HCT116 (cell line): ENCODE measurements around the gene TSC2. TPM values are rescaled to one million over a fixed set of nuclear protein-coding genes. Genes with fewer than 3 reads are reported as not detected.

ENCODE experiments used
- ATAC-seq: fragments of 200-7000 bp; cut with Tn5 transposase; 2 replicates; pipeline ENCODE4 v1.9.1; 2020; ENCODE audit warnings: mild to moderate bottlenecking, moderate library complexity
- BruUV-seq: library from RNA; stranded (reverse); fragments of 400-500 nt; replicated peaks from 2 replicates; lab custom pipeline; 2021; lab: Mats Ljungman, UMichigan
- CTCF ChIA-PET: fragments of 300-600 bp; sonication (Branson Sonifier 250); formaldehyde crosslinking; loops from one replicate; lab custom pipeline; 2021; ENCODE audit warnings: antibody characterized with exemption; lab: Charles Lee
- POLR2A ChIA-PET: fragments of 300-600, 350-600 bp; sonication (Branson Sonifier 250); formaldehyde crosslinking; loops from one replicate; lab custom pipeline; 2021; ENCODE audit warnings: antibody characterized with exemption; lab: Charles Lee
- RAD21 ChIA-PET, 2 experiments: fragments of 300-600 bp; sonication (Branson Sonifier 250); formaldehyde crosslinking; loops; one replicate each; lab custom pipeline; 2023; ENCODE audit warnings: low total read pairs in 2 of 2; ENCODE audit not compliant: uncharacterized antibody in 2 of 2, unreplicated experiment in 2 of 2, low non-redundant PET in 1 of 2; lab: Charles Lee
- DNase-seq: peaks from one replicate; pipeline ENCODE4 v3.0.0-alpha.2; 2010; ENCODE audit warnings: low read depth, low spot score
- H2AFZ ChIP-seq: fragments of 200-600 bp; shearing (Covaris generic), sonication (generic); 2 replicates; pipeline ENCODE4 v1.6.1; 2017; ENCODE audit warnings: low read depth, mixed run types, mixed read lengths, antibody characterized with exemption, low read length; ENCODE audit not compliant: poor library complexity, severe bottlenecking
- H3K27ac ChIP-seq: 2 replicates; pipeline ENCODE4 v1.5.1; 2012; ENCODE audit warnings: low read depth, low read length
- H3K27me3 ChIP-seq: fragments of 200-600 bp; sonication (generic); 2 replicates; pipeline ENCODE4 v1.6.1; 2016; ENCODE audit warnings: mixed run types, low read length, mixed read lengths; ENCODE audit not compliant: insufficient read depth
- H3K36me3 ChIP-seq, 2 experiments: fragments of 200-500 bp in 1 of 2; fragments of 200-600 bp in 1 of 2; sonication (Bioruptor generic) in 1 of 2; sonication (generic) in 1 of 2; 2 replicates each; pipeline versions ENCODE4 v1.5.1 to v1.6.1; 2014 to 2016; ENCODE audit warnings: low read length in 2 of 2, inconsistent platforms in 1 of 2, mixed read lengths in 1 of 2, mixed run types in 1 of 2; ENCODE audit not compliant: insufficient read depth in 2 of 2, control insufficient read depth in 1 of 2
- H3K4me1 ChIP-seq, 2 experiments: fragments of 200-600 bp in 1 of 2; sonication (generic) in 1 of 2; 2 replicates each; pipeline versions ENCODE4 v1.5.1 to v1.6.1; 2012 to 2017; ENCODE audit warnings: low read length in 2 of 2, inconsistent platforms in 1 of 2, mild to moderate bottlenecking in 1 of 2, mixed read lengths in 1 of 2, mixed run types in 1 of 2, moderate library complexity in 1 of 2; ENCODE audit not compliant: insufficient read depth in 2 of 2, control insufficient read depth in 1 of 2
- H3K4me2 ChIP-seq: fragments of 200-600 bp; sonication (generic); 2 replicates; pipeline ENCODE4 v1.6.1; 2017; ENCODE audit warnings: mixed run types, low read length, mixed read lengths
- H3K4me3 ChIP-seq, 2 experiments: fragments of 200-600 bp in 1 of 2; sonication (generic) in 1 of 2; replicated peaks in 1 of 2; 2 replicates each; pipeline ENCODE4 v1.5.1; 2011 to 2016; ENCODE audit warnings: low read length in 2 of 2, control low read depth in 1 of 2, low read depth in 1 of 2, mild to moderate bottlenecking in 1 of 2, mixed read lengths in 1 of 2, mixed run types in 1 of 2
- H3K79me2 ChIP-seq: fragments of 200-600 bp; sonication (generic); 2 replicates; pipeline ENCODE4 v1.6.1; 2017; ENCODE audit warnings: mild to moderate bottlenecking, mixed run types, low read length, moderate library complexity, mixed read lengths; ENCODE audit not compliant: insufficient read depth
- H3K9ac ChIP-seq: fragments of 200-600 bp; sonication (generic); 2 replicates; pipeline ENCODE4 v1.6.1; 2016; ENCODE audit warnings: low read length, mixed read lengths
- H3K9me2 ChIP-seq: fragments of 200-600 bp; sonication (generic), shearing (Covaris generic); 2 replicates; pipeline ENCODE4 v1.6.1; 2017; ENCODE audit warnings: mixed run types, mild to moderate bottlenecking, moderate library complexity; ENCODE audit not compliant: insufficient read depth
- H3K9me3 ChIP-seq, 2 experiments: fragments of 200-500 bp in 1 of 2; fragments of 200-600 bp in 1 of 2; sonication (Bioruptor generic) in 1 of 2; sonication (generic) in 1 of 2; 2 replicates each; pipeline ENCODE4 v1.6.1; 2014 to 2017; ENCODE audit warnings: low read length in 2 of 2, mixed read lengths in 2 of 2, inconsistent platforms in 1 of 2, low read depth in 1 of 2, mild to moderate bottlenecking in 1 of 2, mixed run types in 1 of 2, moderate library complexity in 1 of 2; ENCODE audit not compliant: control insufficient read depth in 1 of 2, insufficient read depth in 1 of 2
- H4K20me1 ChIP-seq: fragments of 200-600 bp; sonication (generic), shearing (Covaris generic); 2 replicates; pipeline ENCODE4 v1.6.1; 2017; ENCODE audit warnings: mixed run types, mild to moderate bottlenecking, moderate library complexity; ENCODE audit not compliant: insufficient read depth
- ATF3 ChIP-seq: IDR thresholded peaks from 2 replicates; pipeline ENCODE4 v1.6.1; 2012
- CEBPB ChIP-seq: IDR thresholded peaks from 2 replicates; pipeline ENCODE4 v1.6.1; 2012; ENCODE audit warnings: low read depth
- EGR1 ChIP-seq: IDR thresholded peaks from 2 replicates; pipeline ENCODE4 v1.6.1; 2012; ENCODE audit warnings: low read depth
- ELF1 ChIP-seq: IDR thresholded peaks from 2 replicates; pipeline ENCODE4 v1.6.1; 2012; ENCODE audit warnings: low read depth, borderline replicate concordance
- EZH2 ChIP-seq: fragments of 200-600 bp; sonication (generic); IDR thresholded peaks from 2 replicates; pipeline ENCODE4 v1.6.1; 2017; ENCODE audit warnings: antibody characterized with exemption, mixed run types
- EZH2phosphoT487 ChIP-seq: fragments of 200-600 bp; IDR thresholded peaks from 2 replicates; pipeline ENCODE4 v1.6.1; 2018; ENCODE audit warnings: antibody characterized with exemption, borderline replicate concordance
- FOSL1 ChIP-seq: IDR thresholded peaks from 2 replicates; pipeline ENCODE4 v1.6.1; 2012; ENCODE audit warnings: low read depth
- MAX ChIP-seq: IDR thresholded peaks from 2 replicates; pipeline ENCODE4 v1.6.1; 2012
- POLR2A ChIP-seq: IDR thresholded peaks from 2 replicates; pipeline ENCODE4 v1.7.0; 2011; ENCODE audit warnings: borderline replicate concordance; ENCODE audit not compliant: insufficient read depth, insufficient read length; ENCODE audit errors: extremely low read depth
- POLR2AphosphoS5 ChIP-seq: IDR thresholded peaks from 2 replicates; pipeline ENCODE4 v1.6.1; 2011; ENCODE audit warnings: mild to moderate bottlenecking, low read depth, low read length, moderate library complexity
- RAD21 ChIP-seq: IDR thresholded peaks from 2 replicates; pipeline ENCODE4 v1.6.1; 2012; ENCODE audit warnings: low read depth, mild to moderate bottlenecking
- REST ChIP-seq: IDR thresholded peaks from 2 replicates; pipeline ENCODE4 v1.6.1; 2012; ENCODE audit warnings: low read depth
- SIN3A ChIP-seq: IDR thresholded peaks from 2 replicates; pipeline ENCODE4 v1.6.1; 2012; ENCODE audit warnings: low read depth
- SP1 ChIP-seq: IDR thresholded peaks from 2 replicates; pipeline ENCODE4 v1.6.1; 2012; ENCODE audit warnings: low read depth
- TCF7L2 ChIP-seq: IDR thresholded peaks from 2 replicates; pipeline ENCODE4 v1.7.0; 2011; ENCODE audit warnings: borderline replicate concordance, inconsistent platforms; ENCODE audit not compliant: insufficient read depth, insufficient read length; ENCODE audit errors: extremely low read depth
- ZBTB33 ChIP-seq: IDR thresholded peaks from 2 replicates; pipeline ENCODE4 v1.6.1; 2011; ENCODE audit warnings: mild to moderate bottlenecking, low read length, moderate library complexity; ENCODE audit not compliant: insufficient replicate concordance; ENCODE audit errors: extremely low read depth
- intact Hi-C: fragments of 100-400 bp; cut with micrococcal nuclease; formaldehyde crosslinking; loops from 2 replicates; pipeline ENCODE4 v1.10.0; 2022
- total RNA-seq: library from RNA; stranded (reverse); gene quantifications from one replicate; pipeline ENCODE4 v1.2.1, GENCODE V29; 2021; ENCODE audit not compliant: unreplicated experiment

Gene TSC2
- total RNA-seq, 1 experiment from 2014 or later = 74.1 TPM

GRCh38 chr16:1999866-2000514 lies 47.8 kb upstream of the TSC2 start:
- DNase-seq (no peak), ATAC-seq (no peak)
- H3K79me2 ChIP-seq = peaks cover 37% of the 10 kb centered on the region
- intact Hi-C loops = loop anchor here (5.0 kb wide), 1 partner anchor 142 kb away; no protein-coding TSS in a partner anchor
- peaks cover 8 to 16% of the 10 kb centered on the region in 2 experiments for H3K4me1 ChIP-seq
- H3K27ac ChIP-seq = no peak overlapping the region
- H3K4me3 ChIP-seq = no peak overlapping the region
- H2AFZ ChIP-seq = no peak overlapping the region
- ChIA-PET POLR2A (no interaction called here), CTCF (no interaction called here), RAD21 (interaction anchor here in 1 of 2 experiments (0.6 kb wide), 1 partner anchor 35 kb away, joined by 5 read pairs; the partner anchor contains the start of gene RPS2)
- H4K20me1 ChIP-seq = no peaks in the 10 kb centered on the region; the same call in 1 of the 2 replicates
- no peaks in the 10 kb centered on the region for H3K9me2 ChIP-seq
- no peaks in the 10 kb centered on the region for H3K27me3 ChIP-seq
- TF ChIP-seq POLR2A (no peak), MAX (no peak), REST (no peak), EZH2 (no peak), EGR1 (no peak), EZH2phosphoT487 (no peak), RAD21 (no peak), SP1 (no peak), CEBPB (no peak), SIN3A (no peak), ELF1 (no peak), POLR2AphosphoS5 (no peak), FOSL1 (no peak), TCF7L2 (no peak), ATF3 (no peak), ZBTB33 (no peak)
- H3K36me3 ChIP-seq = peaks cover 25 to 51% of the 10 kb centered on the region in 2 experiments; a peak in 3 of 4 replicates
- H3K9me3 ChIP-seq = no peaks in the 10 kb centered on the region
- H3K9ac ChIP-seq = no peak overlapping the region
- no peak overlapping the region for H3K4me2 ChIP-seq
- no TSS peak for BruUV-seq
